Naive thymus-derived CD4-positive, alpha-beta T cell (primary cell): ENCODE results near the gene DLD. TPM values are rescaled to one million over a fixed set of nuclear protein-coding genes. Genes with fewer than 3 reads are reported as not detected.

Experiments used
- ATAC-seq: fragments of 150-1000 bp; cut with Tn5 transposase; 2 replicates; pipeline ENCODE4 v1.10.0; 2021; ENCODE audit warnings: mild to moderate bottlenecking, moderate library complexity
- CTCF ChIA-PET: fragments of 350-600 bp; sonication (Branson Sonifier 250); formaldehyde crosslinking; loops from one replicate; lab custom pipeline; 2021; ENCODE audit warnings: antibody characterized with exemption; lab: Charles Lee
- POLR2A ChIA-PET: fragments of 350-600 bp; sonication (Branson Sonifier 250); formaldehyde crosslinking; loops from one replicate; lab custom pipeline; 2021; ENCODE audit warnings: antibody characterized with exemption, inconsistent platforms; lab: Charles Lee
- DNase-seq, 9 donors: peaks; one replicate each; pipeline versions ENCODE4 v3.0.0 to v3.0.0-alpha.2; 2020 to 2022; ENCODE audit warnings: mixed read lengths in 1 of 9
- H3K27ac ChIP-seq: one replicate; pipeline ENCODE4 v1.7.0; 2013; ENCODE audit warnings: mild to moderate bottlenecking, low read depth, low read length, moderate library complexity
- H3K27me3 ChIP-seq, 2 donors: one replicate each; pipeline ENCODE4 v1.7.0; 2013; ENCODE audit warnings: low read length in 2 of 2, mild to moderate bottlenecking in 2 of 2, moderate library complexity in 2 of 2; ENCODE audit not compliant: control insufficient read depth in 2 of 2, insufficient read depth in 2 of 2
- H3K36me3 ChIP-seq, 3 experiments: 1 replicate in 2 of 3; 2 replicates in 1 of 3; pipeline ENCODE4 v1.7.0; 2013; ENCODE audit warnings: low read length in 3 of 3, mild to moderate bottlenecking in 3 of 3, moderate library complexity in 1 of 3; ENCODE audit not compliant: insufficient read depth in 3 of 3, control insufficient read depth in 2 of 3
- H3K4me1 ChIP-seq, 2 donors: one replicate each; pipeline ENCODE4 v1.7.0; 2013; ENCODE audit warnings: low read length in 2 of 2, mild to moderate bottlenecking in 2 of 2, moderate library complexity in 1 of 2; ENCODE audit not compliant: control insufficient read depth in 2 of 2, insufficient read depth in 2 of 2
- H3K4me3 ChIP-seq: 2 replicates; pipeline ENCODE4 v1.7.0; 2013; ENCODE audit warnings: mild to moderate bottlenecking, low read length
- H3K9me3 ChIP-seq, 3 experiments: 1 replicate in 2 of 3; 2 replicates in 1 of 3; pipeline ENCODE4 v1.7.0; 2013; ENCODE audit warnings: low read length in 3 of 3; ENCODE audit not compliant: control insufficient read depth in 2 of 3
- H3K27ac Mint-ChIP-seq, 9 donors: one replicate each; pipeline ENCODE4 v1.8.0; 2020 to 2022; ENCODE audit warnings: mixed read lengths in 9 of 9, mild to moderate bottlenecking in 8 of 9, moderate library complexity in 5 of 9, inconsistent platforms in 2 of 9
- H3K27me3 Mint-ChIP-seq, 5 donors: one replicate each; pipeline ENCODE4 v1.8.0; 2021 to 2022; ENCODE audit warnings: mixed read lengths in 5 of 5, mild to moderate bottlenecking in 1 of 5
- H3K36me3 Mint-ChIP-seq, 5 donors: one replicate each; pipeline ENCODE4 v1.8.0; 2020 to 2022; ENCODE audit warnings: mixed read lengths in 5 of 5, mild to moderate bottlenecking in 3 of 5, inconsistent platforms in 1 of 5
- H3K4me1 Mint-ChIP-seq, 7 donors: one replicate each; pipeline ENCODE4 v1.8.0; 2020 to 2022; ENCODE audit warnings: mixed read lengths in 7 of 7, mild to moderate bottlenecking in 3 of 7, inconsistent platforms in 1 of 7
- H3K4me3 Mint-ChIP-seq, 10 donors: one replicate each; pipeline ENCODE4 v1.8.0; 2020 to 2022; ENCODE audit warnings: mild to moderate bottlenecking in 10 of 10, mixed read lengths in 10 of 10, moderate library complexity in 6 of 10, inconsistent platforms in 2 of 10
- H3K9me3 Mint-ChIP-seq, 11 donors: one replicate each; pipeline ENCODE4 v1.8.0; 2020 to 2022; ENCODE audit warnings: mixed read lengths in 11 of 11, mild to moderate bottlenecking in 4 of 11, inconsistent platforms in 1 of 11, moderate library complexity in 1 of 11
- intact Hi-C, 2 donors: fragments of 100-400 bp; cut with micrococcal nuclease; formaldehyde crosslinking; loops; one replicate each; pipeline ENCODE4 v1.15.1; 2023
- polyA plus RNA-seq, 2 donors: library from polyadenylated mRNA; unstranded; fragments of 300-500 nt; fragmentation: Illumina TruSeq; gene quantifications; one replicate each; pipeline ENCODE4 v1.2.3, GENCODE V29; 2021
- total RNA-seq, 6 experiments: library from RNA in 5 of 6; stranded (reverse) in 5 of 6; gene quantifications; 1 replicate in 5 of 6; 2 replicates in 1 of 6; pipeline ENCODE4 v1.2.3 and lab custom pipeline; 2021 to 2026

Gene DLD
- total and polyA plus RNA-seq, 7 experiments from 2014 or later = 44.5 to 72.4 (median 53.7) TPM

DNA sequence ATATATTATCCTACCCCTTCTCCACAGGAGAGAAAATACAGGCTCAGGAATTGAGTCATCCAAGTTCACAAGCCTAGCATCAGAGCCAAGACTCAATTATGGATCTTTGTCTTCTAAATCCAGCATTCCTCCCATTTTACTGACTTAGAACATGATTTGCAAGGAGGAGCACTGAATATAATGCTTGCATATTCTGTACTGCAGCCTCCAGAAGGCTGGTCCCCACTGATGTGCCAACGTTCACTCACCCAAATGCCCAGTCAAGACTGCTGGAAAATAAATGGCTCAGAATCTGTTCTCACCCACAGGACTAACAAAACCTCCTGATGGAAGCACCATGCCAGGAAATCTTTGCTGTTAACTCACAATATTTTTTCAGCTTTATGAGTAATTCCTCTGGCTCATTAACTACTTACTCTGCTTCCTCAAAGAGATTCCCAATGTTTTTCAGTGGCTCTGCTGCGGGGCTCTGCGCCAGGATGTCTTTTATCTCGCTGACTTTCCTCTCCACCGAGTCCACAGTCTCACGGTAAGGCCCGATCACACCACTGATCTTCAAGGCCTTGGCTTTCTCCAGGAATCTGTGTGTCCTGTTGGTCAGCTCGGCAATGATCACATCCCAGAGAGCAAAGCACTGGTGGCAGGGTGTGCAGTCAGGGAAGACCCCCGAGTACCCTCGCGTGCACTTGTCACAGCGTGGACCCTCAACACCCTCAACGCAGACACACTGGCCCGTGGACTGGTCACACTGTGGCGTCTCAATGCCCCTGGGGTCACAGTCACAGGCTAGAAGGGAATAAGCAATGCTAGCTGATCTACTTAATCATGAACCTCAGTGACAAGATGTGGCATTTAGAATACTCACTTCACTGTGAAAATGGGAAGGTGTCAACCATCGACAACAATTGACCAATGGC, 48.8 kb downstream of the DLD start:
- intact Hi-C loops = no loop called here
- ATAC-seq = no peak
- POLR2A ChIA-PET = no interaction called here

DNA sequence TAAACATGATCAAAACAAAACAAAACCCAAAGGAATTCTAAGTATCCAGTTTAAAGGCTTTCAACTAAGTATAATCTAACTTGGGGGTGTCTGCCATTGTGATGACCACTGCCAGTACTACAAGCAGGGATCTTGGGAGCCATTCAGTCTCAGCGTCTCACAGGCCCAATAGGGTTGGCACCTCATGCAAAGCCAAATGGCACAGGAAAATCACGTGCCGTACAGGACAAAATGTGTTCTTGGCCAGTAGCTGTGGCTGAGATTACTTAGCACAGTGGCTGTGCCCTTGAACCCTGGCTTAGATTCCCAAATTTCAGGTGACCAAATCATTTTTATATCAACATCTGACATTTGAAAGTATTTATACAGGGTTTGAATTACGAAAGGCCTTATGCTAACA, 50.0 kb downstream of the DLD start:
- Histone ChIP-seq H3K36me3 (peaks cover 0 to 13% (median 0%) of the 10 kb centered on the region in 3 experiments), H3K27ac (no peak overlapping the region), H3K4me1 (no peaks in the 10 kb centered on the region), H3K27me3 (no peaks in the 10 kb centered on the region), H3K4me3 (no peak overlapping the region), H3K9me3 (no peaks in the 10 kb centered on the region)
- Mint-ChIP-seq H3K36me3 (peaks cover 0 to 26% (median 6%) of the 10 kb centered on the region in 5 donors), H3K27ac (no peak overlapping the region), H3K9me3 (no peaks in the 10 kb centered on the region), H3K27me3 (peaks cover 0 to 2% (median 0%) of the 10 kb centered on the region in 5 donors), H3K4me1 (no peaks in the 10 kb centered on the region), H3K4me3 (no peak overlapping the region)
- no peak for ATAC-seq
- ChIA-PET CTCF (no interaction called here), POLR2A (no interaction called here)
- intact Hi-C loops = no loop called here
- no peak for DNase-seq

More for the DNA sequence above, 48.8 kb downstream of the DLD start:
- no peak overlapping the region for H3K4me3 Mint-ChIP-seq
- no peak for DNase-seq
- H3K4me1 Mint-ChIP-seq = no peaks in the 10 kb centered on the region
- Histone ChIP-seq H3K4me3 (no peak overlapping the region), H3K27ac (no peak overlapping the region), H3K9me3 (no peaks in the 10 kb centered on the region), H3K27me3 (no peaks in the 10 kb centered on the region), H3K36me3 (peaks cover 0 to 13% (median 0%) of the 10 kb centered on the region in 3 experiments), H3K4me1 (no peaks in the 10 kb centered on the region)
- H3K27ac Mint-ChIP-seq = peak overlapping the region in 1 of 9 donors; percentile 10
- no peaks in the 10 kb centered on the region for H3K9me3 Mint-ChIP-seq
- H3K27me3 Mint-ChIP-seq = no peaks in the 10 kb centered on the region
- peaks cover 0 to 26% (median 6%) of the 10 kb centered on the region in 5 donors for H3K36me3 Mint-ChIP-seq
- CTCF ChIA-PET = no interaction called here

DNA sequence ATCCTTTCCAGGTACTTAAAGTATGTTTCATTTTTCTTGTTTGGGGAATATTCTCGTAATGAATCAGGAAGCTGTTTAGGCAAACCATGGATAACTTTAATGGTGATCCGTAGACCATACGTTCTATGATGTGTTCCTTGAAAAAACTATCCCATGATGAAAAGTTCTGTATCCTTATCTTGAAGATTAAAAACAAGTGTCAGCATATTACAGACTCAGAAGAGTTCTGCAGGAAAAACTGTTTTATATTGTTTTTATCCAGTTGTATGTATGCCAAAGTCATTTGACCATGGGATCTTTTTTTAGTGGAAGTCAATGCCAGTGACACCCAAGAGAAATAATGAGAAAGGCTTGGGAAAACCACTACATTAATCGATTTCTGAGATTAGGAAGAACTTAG, 52.0 kb downstream of the DLD start:
- Histone ChIP-seq H3K4me1 (no peaks in the 10 kb centered on the region), H3K27me3 (no peaks in the 10 kb centered on the region), H3K36me3 (peaks cover 0 to 13% (median 0%) of the 10 kb centered on the region in 3 experiments), H3K27ac (no peak overlapping the region), H3K4me3 (no peak overlapping the region), H3K9me3 (no peaks in the 10 kb centered on the region)
- Mint-ChIP-seq H3K9me3 (no peaks in the 10 kb centered on the region), H3K27ac (no peak overlapping the region), H3K36me3 (peaks cover 0 to 26% (median 6%) of the 10 kb centered on the region in 5 donors), H3K4me3 (no peak overlapping the region), H3K27me3 (peaks cover 0 to 3% (median 0%) of the 10 kb centered on the region in 5 donors), H3K4me1 (no peaks in the 10 kb centered on the region)
- no peak for DNase-seq
- ChIA-PET POLR2A (no interaction called here), CTCF (no interaction called here)
- intact Hi-C loops = no loop called here
- no peak for ATAC-seq

DNA sequence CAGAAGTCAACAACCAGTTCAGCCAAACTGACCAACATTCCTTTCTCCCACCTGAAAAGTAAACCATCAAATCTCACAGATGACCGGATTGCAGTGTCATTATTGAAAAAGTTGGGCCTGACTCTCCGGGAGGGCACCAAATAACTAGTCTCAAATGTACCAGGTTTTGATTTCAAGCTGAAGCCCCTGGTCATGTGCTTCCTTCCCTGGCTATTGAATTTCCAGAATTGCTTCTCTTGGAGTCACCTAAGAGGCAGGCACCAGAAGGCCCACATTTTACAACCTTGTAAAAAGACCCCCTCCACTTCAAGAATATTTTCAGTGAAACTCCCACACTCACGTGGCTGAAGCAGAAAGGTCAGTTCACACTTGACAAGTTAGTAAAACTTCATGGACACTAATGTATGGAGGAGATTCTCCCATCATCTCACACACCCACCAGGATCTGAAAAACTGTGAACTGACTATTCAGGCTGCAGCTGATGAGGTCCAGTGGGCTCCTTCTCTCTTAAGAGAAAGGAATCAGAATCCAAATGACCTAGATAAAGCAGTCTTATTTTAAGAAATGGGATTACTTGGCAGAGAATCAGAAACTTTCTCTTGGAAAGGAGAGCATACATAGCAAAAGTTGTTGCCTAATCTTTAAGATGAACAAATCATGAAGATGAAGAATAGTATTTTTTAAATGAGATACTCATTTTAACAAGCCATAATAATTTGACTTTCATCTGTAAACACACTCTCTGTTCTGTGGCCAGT, 53.6 kb downstream of the DLD start:
- Histone ChIP-seq H3K27me3 (no peaks in the 10 kb centered on the region), H3K4me3 (no peak overlapping the region), H3K27ac (no peak overlapping the region), H3K9me3 (no peaks in the 10 kb centered on the region), H3K4me1 (no peaks in the 10 kb centered on the region), H3K36me3 (peaks cover 0 to 13% (median 0%) of the 10 kb centered on the region in 3 experiments)
- ChIA-PET CTCF (no interaction called here), POLR2A (no interaction called here)
- no peak for ATAC-seq
- no peak for DNase-seq
- H3K4me3 Mint-ChIP-seq = no peak overlapping the region
- H3K4me1 Mint-ChIP-seq = no peaks in the 10 kb centered on the region
- peaks cover 0 to 5% (median 0%) of the 10 kb centered on the region in 5 donors for H3K27me3 Mint-ChIP-seq
- peaks cover 0 to 22% (median 6%) of the 10 kb centered on the region in 5 donors for H3K36me3 Mint-ChIP-seq
- intact Hi-C loops = no loop called here
- no peak overlapping the region for H3K27ac Mint-ChIP-seq
- no peaks in the 10 kb centered on the region for H3K9me3 Mint-ChIP-seq

DNA sequence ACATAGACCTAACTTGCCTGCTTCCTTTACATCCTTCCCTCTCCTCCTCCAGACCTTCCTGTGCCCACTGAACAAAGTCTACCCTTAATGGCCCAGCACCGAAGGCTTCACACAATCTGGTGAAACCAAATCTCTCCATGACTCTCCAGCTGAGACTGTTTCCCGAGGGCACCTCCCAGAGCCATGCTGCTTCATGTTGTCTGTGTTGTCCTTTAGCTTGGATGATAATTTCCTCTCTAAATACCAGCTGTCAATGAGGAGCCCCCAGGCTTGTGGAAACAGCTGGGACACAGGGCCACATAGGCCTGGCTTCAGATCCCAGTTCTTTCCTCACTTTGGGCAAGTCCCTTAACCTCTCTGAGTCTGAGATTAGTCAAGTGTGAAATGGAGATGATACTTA, 54.3 kb downstream of the DLD start:
- Mint-ChIP-seq H3K4me3 (no peak overlapping the region), H3K4me1 (no peaks in the 10 kb centered on the region), H3K27ac (no peak overlapping the region), H3K27me3 (peaks cover 0 to 5% (median 0%) of the 10 kb centered on the region in 5 donors), H3K36me3 (peaks cover 0 to 15% (median 6%) of the 10 kb centered on the region in 5 donors), H3K9me3 (no peaks in the 10 kb centered on the region)
- ChIA-PET CTCF (interaction anchor here (0.5 kb wide), 1 partner anchor 998 kb away, joined by 6 read pairs; no protein-coding TSS in a partner anchor), POLR2A (no interaction called here)
- ATAC-seq (no peak), DNase-seq (no peak)
- Histone ChIP-seq H3K9me3 (no peaks in the 10 kb centered on the region), H3K27me3 (no peaks in the 10 kb centered on the region), H3K27ac (no peak overlapping the region), H3K4me1 (no peaks in the 10 kb centered on the region), H3K4me3 (no peak overlapping the region), H3K36me3 (peaks cover 0 to 6% (median 0%) of the 10 kb centered on the region in 3 experiments)
- intact Hi-C loops = no loop called here

DNA sequence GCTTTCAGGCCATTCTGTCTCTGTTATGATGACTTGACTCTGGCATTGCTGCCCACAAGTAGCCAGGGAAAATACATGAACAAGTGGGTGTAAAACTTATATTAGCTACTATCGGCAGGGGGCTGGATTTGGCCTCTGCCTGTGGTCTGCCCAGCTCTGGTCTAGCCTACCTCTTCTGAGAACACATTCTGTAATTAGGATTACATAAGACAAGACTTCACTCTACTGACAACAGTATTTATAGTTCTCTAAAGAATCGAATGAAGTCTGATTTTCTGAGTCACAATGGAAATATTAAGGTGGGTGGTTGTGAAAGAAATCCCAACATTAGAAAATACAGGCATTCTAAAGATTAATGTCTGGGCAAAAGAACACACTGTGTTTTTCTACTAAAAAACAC, 55.5 kb downstream of the DLD start:
- H3K27ac Mint-ChIP-seq = no peak overlapping the region
- POLR2A ChIA-PET = no interaction called here
- CTCF ChIA-PET = no interaction called here

More for the DNA sequence above, 55.5 kb downstream of the DLD start:
- Histone ChIP-seq H3K36me3 (no peaks in the 10 kb centered on the region), H3K9me3 (no peaks in the 10 kb centered on the region), H3K27me3 (no peaks in the 10 kb centered on the region), H3K4me1 (no peaks in the 10 kb centered on the region), H3K4me3 (no peak overlapping the region), H3K27ac (no peak overlapping the region)
- no peaks in the 10 kb centered on the region for H3K4me1 Mint-ChIP-seq
- intact Hi-C loops = no loop called here
- no peak overlapping the region for H3K4me3 Mint-ChIP-seq
- ATAC-seq (no peak), DNase-seq (no peak)
- H3K27me3 Mint-ChIP-seq = peaks cover 0 to 7% (median 0%) of the 10 kb centered on the region in 5 donors
- peaks cover 0 to 11% (median 0%) of the 10 kb centered on the region in 5 donors for H3K36me3 Mint-ChIP-seq
- no peaks in the 10 kb centered on the region for H3K9me3 Mint-ChIP-seq
